HFF-Myc (cell line): Measurements from ENCODE around the gene MAN1A2.
A peak's percentile ranks its signal among the peaks of the same experiment; 100 is the strongest.
"Not testable (repeated sequence)": the region's sequence is repeated elsewhere in the genome, so short reads cannot be mapped to it uniquely, and the experiment has no call there.

ENCODE experiments used
- DNase-seq: peaks from one replicate; pipeline ENCODE4 v3.0.0-alpha.2; 2011; ENCODE audit warnings: low read depth; ENCODE audit errors: extremely low read depth
- H3K4me3 ChIP-seq: replicated peaks from 2 replicates; pipeline ENCODE4 v1.5.1; 2011; ENCODE audit warnings: low read depth, mild to moderate bottlenecking, control low read depth, low read length
- CTCF ChIP-seq: IDR thresholded peaks from 2 replicates; pipeline ENCODE4 v1.5.1; 2012; ENCODE audit warnings: mild to moderate bottlenecking, low read depth, low read length, control low read depth; ENCODE audit errors: missing control alignments

The MAN1A2 gene

GRCh38 chr1:117367046-117368025, at the start of gene MAN1A2:
TSS of gene MAN1A2 (plus strand) at chr1:117367449. CDS start at chr1:117368184, 735 bp downstream.
- DNase-seq: peak; percentile 41
- H3K4me3 ChIP-seq: peak within 1 kb of the TSS; percentile 87

GRCh38 chr1:117318011-117318410, 49.2 kb upstream of the MAN1A2 start:
- DNase-seq: no peak
- no peak for TF ChIP-seq CTCF
- H3K4me3 ChIP-seq: no peak overlapping the region

More at GRCh38 chr1:117367046-117368025, at the start of gene MAN1A2:
- no peak for TF ChIP-seq CTCF

DNA sequence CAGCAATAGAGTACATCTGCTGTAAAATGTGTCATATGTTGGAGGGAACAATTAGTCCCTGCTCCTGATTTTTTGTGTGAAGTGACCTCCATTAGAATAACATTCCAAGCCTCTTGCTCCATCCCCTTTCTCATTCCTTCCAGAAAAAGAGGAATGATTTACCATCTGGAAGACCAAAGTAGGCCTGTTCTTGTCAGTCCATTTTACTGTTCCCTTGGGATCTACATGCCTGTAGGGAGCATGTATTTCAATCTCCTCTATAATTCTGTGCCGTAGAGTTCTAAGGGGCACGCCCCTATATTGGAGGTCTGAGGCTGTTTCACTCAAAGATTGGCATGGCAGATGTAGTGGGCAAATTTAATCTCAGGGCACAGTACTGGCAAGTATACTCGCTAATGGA, 48.8 kb upstream of the MAN1A2 start:
- no peak for TF ChIP-seq CTCF
- H3K4me3 ChIP-seq: no peak overlapping the region
- no peak for DNase-seq

GRCh38 chr1:117320515-117320914, 46.7 kb upstream of the MAN1A2 start:
- TF ChIP-seq CTCF: no peak
- H3K4me3 ChIP-seq: no peak overlapping the region
- DNase-seq: no peak

- TF ChIP-seq CTCF: no peak
- DNase-seq: no peak
- no peak overlapping the region for H3K4me3 ChIP-seq
Observed at GRCh38 chr1:117321680-117322609, 45.3 kb upstream of the MAN1A2 start.

DNA sequence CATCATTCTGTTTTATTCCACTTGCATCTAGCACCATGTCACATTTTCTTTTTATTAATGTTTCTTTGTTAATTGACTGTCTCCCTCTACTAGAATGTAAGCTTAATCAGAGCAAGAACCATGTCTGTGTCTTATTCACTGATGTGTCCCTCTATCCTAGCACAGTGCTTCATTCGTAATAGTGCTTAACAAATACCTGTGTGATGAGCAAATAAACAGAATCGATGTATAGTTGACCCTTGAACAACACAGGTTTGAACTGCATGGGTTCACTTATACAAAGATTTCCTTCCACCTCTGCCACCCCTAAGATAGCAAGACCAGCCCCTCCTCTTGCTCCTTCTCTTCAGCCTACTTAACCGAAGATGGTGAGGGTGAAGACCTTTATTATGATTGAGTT, 42.9 kb upstream of the MAN1A2 start:
- no peak for DNase-seq
- no peak for TF ChIP-seq CTCF
- no peak overlapping the region for H3K4me3 ChIP-seq

- H3K4me3 ChIP-seq, DNase-seq: not testable (repeated sequence)
Observed at GRCh38 chr1:117326035-117326434, 41.2 kb upstream of the MAN1A2 start.
